H1 (cell line): ENCODE measurements around the gene CCDC33. TPM values are rescaled to one million over a fixed set of nuclear protein-coding genes. Genes with fewer than 3 reads are reported as not detected.

Experiments used
- TCF12 ChIP-seq: IDR thresholded peaks from 2 replicates; pipeline ENCODE4 v1.6.1; 2011; ENCODE audit warnings: low read depth, mild to moderate bottlenecking, low read length
- polyA plus RNA-seq, 7 experiments: library from polyadenylated mRNA; depleted of rRNA in 3 of 7; stranded (reverse) in 5 of 7; unstranded in 2 of 7; fragments of >200 nt in 5 of 7; fragments of 200-250 nt in 2 of 7; gene quantifications; 1 replicate in 5 of 7; 2 replicates in 1 of 7; 4 replicates in 1 of 7; pipeline versions ENCODE4 v1.2.1 to v1.2.3, GENCODE V29; 2011 to 2013; ENCODE audit warnings: missing spikeins in 2 of 7, mixed read lengths in 2 of 7
- total RNA-seq: library from RNA; stranded (reverse); fragmentation: NEBNext Ultra II Directional; extraction: Animal tissue kit (Norgen Biotek cat#: 25700); gene quantifications from 2 replicates; pipeline ENCODE4 v1.2.1, GENCODE V29; 2021

Gene CCDC33
- total and polyA plus RNA-seq, 2 of the 8 experiments (the other 6 are each of a cell fraction or from before 2014, with no cell fraction given), result 2.0 to 2.7 TPM

- TF ChIP-seq TCF12, result no peak
These were observed 129.7 kb downstream of the CCDC33 start (continued) for GRCh38 chr15:74365598-74366445.
